ENCODE results near the gene EPB42. TPM values are rescaled to one million over a fixed set of nuclear protein-coding genes. Genes with fewer than 3 reads are reported as not detected.
"Not testable (repeated sequence)": the region's sequence is repeated elsewhere in the genome, so short reads cannot be mapped to it uniquely, and the experiment has no call there.

The EPB42 gene
- total RNA-seq, 1 experiment from 2014 or later: not detected

GRCh38 chr15:43197773-43198172 is 23.0 kb downstream of the EPB42 start:
- H3K4me1 ChIP-seq; H3K9me3 ChIP-seq; BruUV-seq (replicated peaks); H3K27me3 ChIP-seq (replicated peaks; ENCODE audit: control insufficient read depth, insufficient read depth, low read length); H3K4me3 Mint-ChIP-seq (ENCODE audit: unreplicated experiment); DNase-seq; H3K36me3 Mint-ChIP-seq (ENCODE audit: insufficient read depth, unreplicated experiment); H3K4me1 Mint-ChIP-seq (ENCODE audit: low read depth, unreplicated experiment); CTCF ChIA-PET; H3K27ac Mint-ChIP-seq (ENCODE audit: unreplicated experiment); POLR2A ChIA-PET; H3K4me3 ChIP-seq (ENCODE audit: low read depth, low read length); H3K36me3 ChIP-seq (ENCODE audit: control insufficient read depth, insufficient read depth, low read length); intact Hi-C loops (cut with micrococcal nuclease; ENCODE audit: unreplicated experiment); H3K27me3 Mint-ChIP-seq (ENCODE audit: insufficient read depth, unreplicated experiment): not testable (repeated sequence)
- peaks cover 10% of the 10 kb centered on the region for H3K9me3 Mint-ChIP-seq (ENCODE audit: unreplicated experiment)

DNA sequence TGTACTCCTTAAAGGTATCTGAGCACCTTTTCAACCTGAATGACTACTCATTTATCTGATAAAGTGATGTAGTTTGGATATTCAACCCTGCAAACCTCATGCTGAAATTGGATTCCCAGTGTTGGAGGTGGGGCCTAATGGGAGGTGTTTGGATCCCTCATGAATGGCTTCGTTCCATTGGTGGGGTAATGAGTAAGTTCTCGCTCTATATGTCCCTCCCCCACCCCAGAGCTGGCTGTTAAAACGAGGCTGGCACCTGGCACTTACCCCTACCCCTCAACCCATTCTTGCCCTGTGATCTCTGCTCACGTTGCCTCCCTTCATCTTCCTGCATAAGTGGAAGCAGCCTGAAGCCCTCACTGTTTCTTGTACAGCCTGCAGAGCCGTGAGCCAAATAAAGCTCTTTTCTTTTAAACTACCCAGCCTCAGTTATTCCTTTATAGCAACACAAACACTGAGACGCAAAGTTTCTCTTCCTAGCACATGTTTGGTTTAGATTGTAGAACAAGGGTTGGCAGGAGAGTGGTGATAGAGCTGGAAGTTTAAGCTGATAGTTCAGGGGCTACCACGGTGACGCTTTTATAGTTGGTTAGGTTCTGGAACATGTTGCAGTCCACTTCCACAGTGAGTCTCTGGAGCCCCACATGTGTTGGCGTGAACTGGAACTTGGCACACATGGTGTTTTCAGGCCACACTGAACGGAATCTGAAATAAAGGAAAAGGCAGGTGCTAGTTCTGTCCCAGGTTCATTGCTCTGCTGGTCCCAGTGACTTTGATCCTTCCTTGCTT is 23.9 kb downstream of the EPB42 start:
- Mint-ChIP-seq H3K36me3 (ENCODE audit: insufficient read depth, unreplicated experiment) (peaks cover 8% of the 10 kb centered on the region), H3K9me3 (ENCODE audit: unreplicated experiment) (peaks cover 10% of the 10 kb centered on the region), H3K4me1 (ENCODE audit: low read depth, unreplicated experiment) (no peaks in the 10 kb centered on the region), H3K27me3 (ENCODE audit: insufficient read depth, unreplicated experiment) (peaks cover 2% of the 10 kb centered on the region), H3K4me3 (ENCODE audit: unreplicated experiment) (no peak overlapping the region), H3K27ac (ENCODE audit: unreplicated experiment) (no peak overlapping the region)
- Histone ChIP-seq H3K4me1 (no peaks in the 10 kb centered on the region), H3K36me3 (ENCODE audit: control insufficient read depth, insufficient read depth, low read length) (no peaks in the 10 kb centered on the region), H3K27me3 (replicated peaks; ENCODE audit: control insufficient read depth, insufficient read depth, low read length) (no peaks in the 10 kb centered on the region), H3K4me3 (ENCODE audit: low read depth, low read length) (no peak overlapping the region), H3K9me3 (no peaks in the 10 kb centered on the region)
- CTCF ChIA-PET: interaction anchor here (0.7 kb wide), 1 partner anchor 185 kb away, joined by 8 read pairs; no protein-coding TSS in a partner anchor
- no peak for DNase-seq
- TF ChIP-seq CTCF (IDR thresholded peaks at IDR 0.05; ENCODE audit: insufficient read depth in 1 of 2, low read depth in 1 of 2, low read length in 1 of 2, severe bottlenecking in 1 of 2, unreplicated experiment in 1 of 2): no peak
- intact Hi-C loops (cut with micrococcal nuclease; ENCODE audit: unreplicated experiment): no loop called here
- POLR2A ChIA-PET: no interaction called here
- BruUV-seq (replicated peaks): no TSS peak

DNA sequence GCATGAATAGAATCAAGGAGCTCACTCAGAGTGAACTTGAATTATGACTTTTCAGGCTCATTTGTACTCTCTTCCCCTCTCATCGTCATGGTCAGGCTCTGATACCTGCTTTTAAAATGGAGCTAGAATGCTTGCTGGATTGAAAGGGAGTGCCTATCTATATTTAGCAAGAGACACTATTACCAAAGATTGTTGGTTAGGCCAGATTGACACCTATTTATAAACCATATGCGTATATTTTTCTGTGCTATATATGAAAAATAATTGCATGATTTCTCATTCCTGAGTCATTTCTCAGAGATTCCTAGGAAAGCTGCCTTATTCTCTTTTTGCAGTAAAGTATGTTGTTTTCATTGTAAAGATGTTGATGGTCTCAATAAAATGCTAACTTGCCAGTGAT is 26.0 kb downstream of the EPB42 start:
- CTCF ChIA-PET: interaction anchor here (1.0 kb wide), 1 partner anchor 9 kb away, joined by 5 read pairs; no protein-coding TSS in a partner anchor
- Histone ChIP-seq H3K36me3 (ENCODE audit: control insufficient read depth, insufficient read depth, low read length) (no peaks in the 10 kb centered on the region), H3K4me3 (ENCODE audit: low read depth, low read length) (no peak overlapping the region), H3K9me3 (no peaks in the 10 kb centered on the region), H3K27me3 (replicated peaks; ENCODE audit: control insufficient read depth, insufficient read depth, low read length) (no peaks in the 10 kb centered on the region), H3K4me1 (no peaks in the 10 kb centered on the region)
- no peak for DNase-seq
- intact Hi-C loops (cut with micrococcal nuclease; ENCODE audit: unreplicated experiment): no loop called here
- no TSS peak for BruUV-seq (replicated peaks)
- Mint-ChIP-seq H3K36me3 (ENCODE audit: insufficient read depth, unreplicated experiment) (peaks cover 17% of the 10 kb centered on the region), H3K27ac (ENCODE audit: unreplicated experiment) (no peak overlapping the region), H3K4me3 (ENCODE audit: unreplicated experiment) (no peak overlapping the region), H3K27me3 (ENCODE audit: insufficient read depth, unreplicated experiment) (no peaks in the 10 kb centered on the region), H3K9me3 (ENCODE audit: unreplicated experiment) (peaks cover 10% of the 10 kb centered on the region), H3K4me1 (ENCODE audit: low read depth, unreplicated experiment) (no peaks in the 10 kb centered on the region)
- POLR2A ChIA-PET: no interaction called here
- TF ChIP-seq CTCF (IDR thresholded peaks at IDR 0.05; ENCODE audit: insufficient read depth in 1 of 2, low read depth in 1 of 2, low read length in 1 of 2, severe bottlenecking in 1 of 2, unreplicated experiment in 1 of 2): no peak
